NCI-H82 (cell line): ENCODE results near the gene SLC34A1.

ENCODE experiments used
- DNase-seq: peaks from one replicate; lab custom pipeline; 2025; lab: John Stamatoyannopoulos, UW

SLC34A1 gene

GRCh38 chr5:177388521-177389052 is 4.4 kb downstream of the SLC34A1 start:
- DNase-seq, result no peak

- DNase-seq, result no peak
These were observed 5.3 kb downstream of the SLC34A1 start for GRCh38 chr5:177389241-177390169.

DNA sequence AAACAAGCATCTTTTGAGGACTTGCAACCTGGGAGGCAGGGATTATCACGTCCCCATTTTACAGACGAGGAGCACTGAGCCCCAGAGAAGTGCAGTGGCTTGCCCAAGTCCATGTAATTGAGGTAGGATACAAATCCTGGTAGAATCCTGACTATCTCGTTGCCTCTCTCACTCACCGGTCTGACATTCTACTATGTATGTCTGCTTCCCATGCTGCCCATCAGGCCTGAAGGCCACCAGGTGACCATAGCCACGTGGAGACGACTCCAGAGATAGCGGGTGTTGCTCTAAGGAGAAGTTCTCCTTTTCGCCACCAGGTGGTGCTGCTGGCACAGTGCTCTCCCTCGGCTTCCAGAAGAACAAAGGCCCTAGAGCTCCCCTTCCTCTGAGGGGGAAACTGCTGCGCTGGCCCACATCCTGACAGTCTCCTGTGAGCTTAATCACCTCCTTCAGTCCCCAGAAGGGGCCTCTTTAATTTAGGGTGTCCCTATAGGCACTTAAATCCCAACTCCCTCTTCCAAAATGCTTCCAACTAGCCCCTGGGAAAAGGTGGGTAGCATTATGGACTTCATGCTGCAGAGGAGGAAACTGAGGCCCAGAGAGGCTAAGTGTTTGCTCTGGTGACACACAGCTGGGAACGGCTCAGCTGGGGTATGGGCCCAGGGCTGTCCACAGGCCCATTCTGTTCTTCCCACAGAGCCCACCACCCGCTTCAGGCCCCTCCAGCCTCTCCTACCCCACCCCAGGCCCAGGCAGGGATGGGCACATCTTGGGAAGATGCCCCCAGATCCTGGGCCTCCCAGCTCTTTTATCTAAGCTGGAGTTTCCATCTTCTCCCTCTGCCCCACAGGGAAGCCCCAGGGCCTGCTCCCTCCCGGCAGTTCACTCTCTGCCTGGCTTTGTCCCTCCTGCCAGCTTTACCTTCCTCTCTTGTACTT is 6.4 kb downstream of the SLC34A1 start:
- DNase-seq, result peak; percentile 89

GRCh38 chr5:177392765-177393164 is 8.5 kb downstream of the SLC34A1 start:
- no peak for DNase-seq

DNA sequence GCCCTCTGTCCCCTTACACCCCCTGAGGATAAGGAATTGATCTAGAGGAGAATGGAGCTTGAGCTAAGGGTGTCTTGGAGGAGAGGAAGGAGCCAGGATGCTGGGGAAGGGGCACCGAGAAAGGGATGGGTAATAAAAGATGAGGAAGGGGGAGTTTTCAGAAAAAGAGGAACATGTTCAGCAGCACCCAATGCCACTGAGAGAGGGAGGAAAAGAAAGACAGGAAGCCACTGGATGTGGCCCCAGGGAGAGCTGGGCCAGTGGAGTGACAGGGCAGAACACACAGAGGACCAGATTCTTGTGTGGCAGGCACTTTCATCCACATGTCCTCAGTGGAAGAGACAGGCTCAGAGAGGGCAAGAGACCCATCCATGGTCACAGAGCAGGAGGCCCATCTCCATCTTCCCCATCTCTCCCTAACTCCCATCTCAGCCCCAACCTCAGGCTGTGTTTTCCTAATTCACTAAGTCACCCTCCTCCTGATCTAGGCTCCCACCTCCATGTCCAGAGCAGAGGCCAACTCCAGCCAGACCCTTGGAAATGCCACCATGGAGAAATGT is 9.1 kb downstream of the SLC34A1 start:
- DNase-seq, result no peak

- no peak for DNase-seq
These were observed 9.8 kb downstream of the SLC34A1 start for GRCh38 chr5:177393990-177394389.

- DNase-seq, result no peak
These were observed 11.8 kb downstream of the SLC34A1 start for GRCh38 chr5:177396078-177396477.

GRCh38 chr5:177396807-177397206 is 12.6 kb downstream of the SLC34A1 start:
- no peak for DNase-seq

DNA sequence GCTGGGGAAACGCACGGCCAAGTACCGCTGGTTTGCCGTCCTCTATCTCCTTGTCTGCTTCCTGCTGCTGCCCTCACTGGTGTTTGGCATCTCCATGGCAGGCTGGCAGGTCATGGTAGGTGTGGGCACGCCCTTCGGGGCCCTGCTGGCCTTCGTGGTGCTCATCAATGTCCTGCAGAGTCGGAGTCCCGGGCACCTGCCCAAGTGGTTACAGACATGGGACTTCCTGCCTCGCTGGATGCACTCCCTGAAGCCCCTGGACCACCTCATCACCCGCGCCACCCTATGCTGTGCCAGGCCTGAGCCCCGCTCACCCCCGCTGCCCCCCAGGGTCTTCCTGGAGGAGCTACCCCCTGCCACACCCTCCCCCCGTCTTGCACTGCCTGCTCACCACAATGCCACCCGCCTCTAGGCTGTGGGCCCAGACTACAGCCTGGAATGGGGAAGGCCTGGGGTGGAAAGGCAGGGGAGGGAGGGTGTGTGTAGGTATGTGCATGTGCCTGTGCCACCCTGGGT is 13.7 kb downstream of the SLC34A1 start:
- DNase-seq, result no peak

GRCh38 chr5:177399997-177400868 is 16.0 kb downstream of the SLC34A1 start, which contains the start of gene PFN3:
TSS of gene PFN3 (minus strand) at chr5:177400661. CDS start at chr5:177400576, 85 bp downstream.
- DNase-seq, result no peak

DNA sequence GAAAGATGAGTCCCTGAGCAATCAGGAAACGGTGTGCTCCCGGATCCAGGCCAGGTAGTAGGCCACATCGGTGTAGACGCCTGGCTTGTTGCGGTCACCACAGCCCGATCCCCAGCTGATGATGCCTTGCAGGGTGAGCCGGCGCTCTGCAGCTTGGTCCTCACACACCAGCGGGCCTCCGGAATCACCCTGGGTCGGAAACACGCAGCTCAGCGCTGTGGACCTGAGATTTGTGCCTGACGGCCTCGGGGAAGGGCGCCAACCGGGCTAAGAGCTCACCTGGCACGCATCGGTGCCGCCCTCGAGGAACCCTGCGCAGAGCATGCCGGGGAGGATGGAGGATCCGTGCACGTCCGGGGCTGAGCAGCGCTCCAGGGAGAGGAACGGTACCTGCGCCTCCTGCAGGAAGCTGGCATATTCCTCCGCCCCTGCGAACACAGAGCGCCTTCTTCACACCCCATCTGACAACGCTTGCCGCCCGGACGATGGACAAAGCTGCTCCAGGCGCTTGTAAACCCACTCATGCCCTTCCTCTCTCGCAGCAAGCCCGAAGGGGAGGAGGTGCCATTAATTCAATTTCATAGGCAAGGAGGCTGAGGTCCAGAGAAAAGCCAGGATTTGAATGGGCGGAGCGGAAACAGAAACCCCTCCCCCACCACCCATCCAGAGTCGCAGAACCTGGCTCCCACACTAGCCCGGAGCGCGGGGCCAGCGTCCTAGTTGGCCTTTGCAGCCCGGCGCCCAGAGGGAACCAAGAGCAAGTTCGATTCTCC is 18.2 kb downstream of the SLC34A1 start:
- DNase-seq, result peak; percentile 88

DNA sequence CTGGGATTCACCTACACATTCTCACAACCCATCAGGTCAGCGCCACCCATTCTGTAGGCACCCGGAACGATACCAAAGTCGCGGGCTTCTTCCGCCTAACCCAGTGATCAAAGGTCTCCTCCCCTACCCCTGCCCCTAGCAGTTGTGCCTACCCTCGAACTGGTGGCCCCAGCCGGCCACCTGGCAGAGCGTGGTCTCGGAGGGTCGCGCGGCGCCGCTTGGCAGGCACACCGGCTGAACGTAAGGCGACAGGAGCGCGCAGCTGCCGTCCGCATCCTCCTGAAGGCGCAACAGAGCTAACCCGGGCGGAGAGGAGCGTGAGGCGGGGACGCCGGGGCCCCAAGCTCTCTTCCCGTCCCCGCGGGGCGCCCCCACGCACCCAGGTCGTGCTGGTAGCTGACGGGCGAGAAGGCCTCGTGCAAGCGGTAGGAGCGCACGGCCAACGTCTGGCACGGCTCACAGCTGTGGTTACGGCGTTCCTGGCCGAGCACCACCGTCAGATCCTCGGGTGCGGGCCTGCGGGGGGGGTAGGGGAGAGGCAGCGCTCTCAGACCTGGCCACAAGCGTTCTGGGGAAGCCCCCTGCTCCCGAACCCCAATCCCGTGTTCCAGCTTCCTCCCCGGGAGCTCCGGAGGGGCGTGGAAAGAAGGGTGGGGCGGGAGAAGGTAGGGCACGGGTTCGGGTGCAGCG is 19.0 kb downstream of the SLC34A1 start:
- peak; percentile 65 for DNase-seq

- peak; percentile 81 for DNase-seq
These were observed 19.8 kb downstream of the SLC34A1 start for GRCh38 chr5:177403792-177404640.

DNA sequence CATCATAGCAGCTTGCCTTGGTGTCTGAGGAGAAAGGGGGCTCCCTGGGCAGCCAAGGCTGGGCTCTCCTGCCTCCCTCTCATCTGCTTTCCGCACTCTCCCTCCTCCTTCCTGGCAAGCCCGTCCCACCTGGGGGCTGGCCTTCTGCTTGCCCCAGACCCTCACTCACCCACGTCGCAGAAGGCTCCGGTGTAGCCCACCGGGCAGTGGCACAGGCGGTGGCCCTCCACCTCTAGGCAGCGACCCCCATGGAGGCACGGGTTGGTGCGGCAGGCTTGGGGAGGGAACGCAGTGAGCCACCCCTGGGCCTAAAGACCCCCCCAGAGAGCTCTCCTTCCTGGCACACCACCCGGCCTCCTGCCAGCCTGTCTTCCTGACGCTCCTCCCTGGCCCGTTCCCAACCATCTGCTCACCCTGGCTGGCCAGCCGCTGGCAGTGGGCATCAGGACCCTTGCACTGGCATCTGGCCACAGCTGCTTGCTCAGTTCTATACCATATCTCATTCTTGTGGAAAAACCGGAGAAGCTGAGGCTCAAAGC is 20.5 kb downstream of the SLC34A1 start:
- no peak for DNase-seq

DNA sequence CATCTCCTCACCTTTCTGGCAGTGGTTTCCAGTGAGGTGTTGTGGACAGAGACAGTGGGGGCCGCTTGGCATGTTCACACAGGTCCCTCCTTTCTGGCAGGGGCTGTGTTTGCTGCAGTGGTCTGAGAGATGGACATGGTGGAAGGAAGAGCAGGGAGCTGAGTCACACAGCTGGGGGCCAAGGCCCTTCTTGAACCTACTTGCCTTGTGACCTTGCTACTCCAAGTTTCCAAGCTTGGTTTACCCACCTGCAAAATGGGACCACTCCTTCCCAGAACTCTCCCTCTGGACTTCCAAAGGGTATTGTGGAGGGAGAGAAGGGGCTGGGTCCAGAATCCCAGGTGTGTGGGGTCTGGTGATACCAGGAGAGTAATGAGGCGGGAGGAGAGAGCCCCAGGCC is 21.1 kb downstream of the SLC34A1 start:
- no peak for DNase-seq

DNA sequence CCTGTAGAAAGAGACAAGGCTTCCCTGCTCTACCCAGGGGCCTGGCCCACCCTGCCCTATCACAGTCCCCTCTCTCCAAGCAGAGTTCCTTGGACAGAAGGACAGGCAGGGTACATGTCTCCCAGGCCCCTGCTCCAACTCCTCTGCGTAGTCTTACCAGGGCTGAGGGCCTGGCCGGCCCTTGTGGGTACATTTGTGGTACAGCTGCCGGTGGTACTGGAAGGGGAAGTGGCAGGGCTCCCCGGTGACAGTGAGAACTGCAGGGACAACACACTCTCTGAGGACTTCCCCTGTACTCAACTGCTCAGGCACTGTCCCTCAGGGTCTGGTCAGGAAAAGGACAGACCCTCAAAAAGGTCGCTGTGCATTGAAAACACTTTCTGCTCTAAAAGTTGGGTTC is 21.6 kb downstream of the SLC34A1 start:
- DNase-seq, result no peak

GRCh38 chr5:177409043-177409801 is 25.0 kb downstream of the SLC34A1 start, which contains the start of gene F12:
TSS of gene F12 (minus strand) at chr5:177409564. CDS start at chr5:177409527, 37 bp downstream.
- no peak for DNase-seq
